H9 (cell line): ENCODE results near the gene SDK1. TPM values are rescaled to one million over a fixed set of nuclear protein-coding genes. Genes with fewer than 3 reads are reported as not detected.

Experiments used
- DNase-seq: peaks from one replicate; pipeline ENCODE4 v3.0.0-alpha.2; 2017
- H2AFZ ChIP-seq: one replicate; pipeline ENCODE4 v1.6.1; 2013; ENCODE audit warnings: mild to moderate bottlenecking, low read length, control low read depth, moderate library complexity
- H2AK5ac ChIP-seq: 2 replicates; pipeline ENCODE4 v1.6.1; 2013; ENCODE audit warnings: low read length, control low read depth, mixed read lengths; ENCODE audit not compliant: insufficient read length
- H2BK120ac ChIP-seq: one replicate; pipeline ENCODE4 v1.6.1; 2013; ENCODE audit warnings: low read depth, mild to moderate bottlenecking, low read length, control low read depth, inconsistent platforms; ENCODE audit not compliant: poor library complexity, severe bottlenecking
- H2BK12ac ChIP-seq: 2 replicates; pipeline ENCODE4 v1.6.1; 2013; ENCODE audit warnings: low read length, control low read depth, mixed read lengths, low read depth; ENCODE audit not compliant: insufficient read length
- H2BK15ac ChIP-seq: 2 replicates; pipeline ENCODE4 v1.6.1; 2013; ENCODE audit warnings: low read depth, low read length, control low read depth
- H2BK20ac ChIP-seq: one replicate; pipeline ENCODE4 v1.6.1; 2013; ENCODE audit warnings: low read depth, mild to moderate bottlenecking, low read length, control low read depth, inconsistent platforms; ENCODE audit not compliant: poor library complexity, severe bottlenecking
- H2BK5ac ChIP-seq: 2 replicates; pipeline ENCODE4 v1.6.1; 2013; ENCODE audit warnings: low read length, control low read depth, mixed read lengths; ENCODE audit not compliant: insufficient read length
- H3K14ac ChIP-seq: 2 replicates; pipeline ENCODE4 v1.6.1; 2013; ENCODE audit warnings: low read length, control low read depth; ENCODE audit not compliant: insufficient read depth
- H3K18ac ChIP-seq: 2 replicates; pipeline ENCODE4 v1.6.1; 2013; ENCODE audit warnings: low read depth, mild to moderate bottlenecking, mixed read lengths, low read length, control low read depth; ENCODE audit not compliant: insufficient read length
- H3K23ac ChIP-seq: 2 replicates; pipeline ENCODE4 v1.6.1; 2013; ENCODE audit warnings: low read length, control low read depth, mixed read lengths, low read depth; ENCODE audit not compliant: insufficient read length
- H3K23me2 ChIP-seq: 2 replicates; pipeline ENCODE4 v1.6.1; 2013; ENCODE audit warnings: low read depth, mild to moderate bottlenecking, mixed read lengths, low read length, control low read depth; ENCODE audit not compliant: insufficient read length, poor library complexity, severe bottlenecking
- H3K27ac ChIP-seq: 2 replicates; pipeline ENCODE4 v1.5.1; 2013; ENCODE audit warnings: low read length, control low read depth, mixed read lengths, low read depth; ENCODE audit not compliant: insufficient read length
- H3K27me3 ChIP-seq: 2 replicates; pipeline ENCODE4 v1.6.1; 2013; ENCODE audit warnings: low read length, control low read depth, inconsistent platforms; ENCODE audit not compliant: insufficient read depth
- H3K4ac ChIP-seq: 2 replicates; pipeline ENCODE4 v1.6.1; 2013; ENCODE audit warnings: low read depth, mild to moderate bottlenecking, control low read depth, inconsistent platforms, low read length, moderate library complexity
- H3K4me1 ChIP-seq: 2 replicates; pipeline ENCODE4 v1.6.1; 2013; ENCODE audit warnings: low read length, control low read depth, inconsistent platforms; ENCODE audit not compliant: insufficient read depth
- H3K4me2 ChIP-seq: 2 replicates; pipeline ENCODE4 v1.6.1; 2013; ENCODE audit warnings: low read length, control low read depth, mixed read lengths; ENCODE audit not compliant: insufficient read length, insufficient read depth
- H3K56ac ChIP-seq: 2 replicates; pipeline ENCODE4 v1.6.1; 2013; ENCODE audit warnings: low read depth, mild to moderate bottlenecking, mixed read lengths, low read length, control low read depth; ENCODE audit not compliant: insufficient read length
- H3K79me1 ChIP-seq: 2 replicates; pipeline ENCODE4 v1.6.1; 2013; ENCODE audit warnings: low read depth, mild to moderate bottlenecking, moderate library complexity, low read length, control low read depth, inconsistent platforms; ENCODE audit not compliant: insufficient read depth, poor library complexity, severe bottlenecking
- H3K79me2 ChIP-seq: 2 replicates; pipeline ENCODE4 v1.6.1; 2013; ENCODE audit warnings: low read length, control low read depth, inconsistent platforms; ENCODE audit not compliant: insufficient read depth
- H3K9ac ChIP-seq: 2 replicates; pipeline ENCODE4 v1.6.1; 2013; ENCODE audit warnings: low read length, control low read depth, mixed read lengths; ENCODE audit not compliant: insufficient read length; ENCODE audit errors: extremely low read depth
- H3K9me3 ChIP-seq: one replicate; pipeline ENCODE4 v1.6.1; 2013; ENCODE audit warnings: low read depth, low read length, inconsistent platforms; ENCODE audit not compliant: control insufficient read depth
- H3T11ph ChIP-seq: one replicate; pipeline ENCODE4 v1.6.1; 2013; ENCODE audit warnings: mild to moderate bottlenecking, low read length, control low read depth, inconsistent platforms
- H4K20me1 ChIP-seq: one replicate; pipeline ENCODE4 v1.6.1; 2013; ENCODE audit not compliant: control insufficient read depth, insufficient read length, insufficient read depth
- H4K5ac ChIP-seq: 2 replicates; pipeline ENCODE4 v1.6.1; 2013; ENCODE audit warnings: low read depth, mild to moderate bottlenecking, mixed read lengths, low read length, control low read depth; ENCODE audit not compliant: insufficient read length
- H4K8ac ChIP-seq: replicated peaks from 2 replicates; pipeline ENCODE4 v1.6.1; 2013; ENCODE audit warnings: low read length, control low read depth, mixed read lengths, low read depth; ENCODE audit not compliant: insufficient read length
- H4K91ac ChIP-seq: 2 replicates; pipeline ENCODE4 v1.6.1; 2013; ENCODE audit warnings: low read depth, mild to moderate bottlenecking, moderate library complexity, mixed read lengths, low read length, control low read depth; ENCODE audit not compliant: insufficient read length
- H3K27ac Mint-ChIP-seq, 3 experiments: 2 replicates in 2 of 3; 3 replicates in 1 of 3; pipeline ENCODE4 v1.8.0; 2020 to 2021; ENCODE audit warnings: mixed read lengths in 3 of 3, mild to moderate bottlenecking in 1 of 3, moderate library complexity in 1 of 3
- H3K27me3 Mint-ChIP-seq: 2 replicates; pipeline ENCODE4 v1.8.0; 2021; ENCODE audit warnings: low read depth, mild to moderate bottlenecking, moderate library complexity, mixed read lengths
- H3K36me3 Mint-ChIP-seq, 3 experiments: 2 replicates in 2 of 3; 3 replicates in 1 of 3; pipeline ENCODE4 v1.8.0; 2020 to 2021; ENCODE audit warnings: low read depth in 3 of 3, mixed read lengths in 3 of 3; ENCODE audit not compliant: insufficient read depth in 1 of 3
- H3K4me1 Mint-ChIP-seq, 2 experiments: 2 replicates each; pipeline ENCODE4 v1.8.0; 2020; ENCODE audit warnings: mixed read lengths in 2 of 2
- H3K4me3 Mint-ChIP-seq, 2 experiments: 2 replicates in 1 of 2; 3 replicates in 1 of 2; pipeline ENCODE4 v1.8.0; 2020 to 2021; ENCODE audit warnings: mild to moderate bottlenecking in 2 of 2, mixed read lengths in 2 of 2, moderate library complexity in 1 of 2
- H3K9me3 Mint-ChIP-seq, 2 experiments: 2 replicates in 1 of 2; 3 replicates in 1 of 2; pipeline ENCODE4 v1.8.0; 2020; ENCODE audit warnings: mild to moderate bottlenecking in 2 of 2, mixed read lengths in 2 of 2, moderate library complexity in 1 of 2
- WGBS: extraction: QIAGEN DNeasy Blood & Tissue Kit; methylation state at CpG from one replicate; pipeline ENCODE4 v1.1.7; 2013; ENCODE audit warnings: missing lambda C conversion rate, low lambda C conversion rate, mixed read lengths; ENCODE audit not compliant: insufficient read length; ENCODE audit errors: extremely low coverage; 5-methylcytosine and 5-hydroxymethylcytosine counted together
- total RNA-seq: library from RNA; stranded (reverse); gene quantifications from 2 replicates; pipeline ENCODE4 v1.2.1, GENCODE V29; 2021
- TF ChIP-seq, protein P1 (sequence below): fragments of 200-600 bp; sonication (generic); conservative IDR thresholded peaks from 3 replicates; pipeline ENCODE4 v1.8.0; 2021; ENCODE audit warnings: antibody characterized with exemption, mild to moderate bottlenecking

Gene SDK1
- total RNA-seq, 1 experiment from 2014 or later, result 8.7 TPM

DNA sequence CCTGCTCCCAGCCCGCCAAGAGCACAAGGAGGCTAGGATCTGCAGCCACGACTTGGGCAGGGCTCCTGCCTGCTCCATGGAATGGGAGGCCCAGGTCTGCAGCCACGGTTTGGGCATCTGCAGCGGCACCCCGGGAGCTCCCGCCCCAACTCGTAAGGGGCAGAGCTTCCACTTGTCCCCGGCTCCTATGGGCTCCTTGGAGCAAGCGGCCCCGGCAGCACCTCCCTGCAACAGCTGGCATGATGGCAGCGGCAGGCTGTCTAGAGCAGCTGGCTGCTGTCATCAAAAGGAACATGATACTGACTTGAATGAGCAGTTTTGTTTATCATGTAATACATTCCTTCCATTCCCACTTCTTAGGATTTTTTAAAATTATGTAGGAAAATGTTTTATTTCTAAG is 697.0 kb downstream of the SDK1 start:
- Histone ChIP-seq H3K79me2 (no peaks in the 10 kb centered on the region), H3K4ac (no peak overlapping the region), H4K91ac (no peak overlapping the region), H3K23me2 (no peaks in the 10 kb centered on the region), H2AFZ (no peak overlapping the region), H3K27ac (no peak overlapping the region), H4K5ac (no peak overlapping the region), H4K8ac (no peak overlapping the region), H3K9me3 (no peaks in the 10 kb centered on the region), H3K9ac (no peak overlapping the region), H3K4me1 (no peaks in the 10 kb centered on the region), H2BK5ac (no peak overlapping the region), H2BK20ac (no peak overlapping the region), H4K20me1 (no peaks in the 10 kb centered on the region), H3K79me1 (no peaks in the 10 kb centered on the region), H3K18ac (no peak overlapping the region), H2BK12ac (no peak overlapping the region), H3K4me2 (no peak overlapping the region), H3K14ac (no peak overlapping the region), H3K56ac (no peak overlapping the region), H2AK5ac (no peak overlapping the region), H3T11ph (no peak overlapping the region), H3K27me3 (no peaks in the 10 kb centered on the region), H2BK120ac (no peak overlapping the region), H3K23ac (no peak overlapping the region), H2BK15ac (no peak overlapping the region)
- DNase-seq, result no peak
- Mint-ChIP-seq H3K4me3 (no peak overlapping the region), H3K27me3 (peaks cover 4% of the 10 kb centered on the region), H3K27ac (no peak overlapping the region; a peak in 1 of 7 replicates), H3K9me3 (no peaks in the 10 kb centered on the region; a peak in 2 of 5 replicates), H3K36me3 (peaks cover 0 to 1% (median 0%) of the 10 kb centered on the region in 3 experiments; a peak in 4 of 7 replicates), H3K4me1 (peaks cover 7 to 10% of the 10 kb centered on the region in 2 experiments)
- no CpG with 5 or more reads among the region's 11 CpGs for WGBS
- TF ChIP-seq, protein P1, sequence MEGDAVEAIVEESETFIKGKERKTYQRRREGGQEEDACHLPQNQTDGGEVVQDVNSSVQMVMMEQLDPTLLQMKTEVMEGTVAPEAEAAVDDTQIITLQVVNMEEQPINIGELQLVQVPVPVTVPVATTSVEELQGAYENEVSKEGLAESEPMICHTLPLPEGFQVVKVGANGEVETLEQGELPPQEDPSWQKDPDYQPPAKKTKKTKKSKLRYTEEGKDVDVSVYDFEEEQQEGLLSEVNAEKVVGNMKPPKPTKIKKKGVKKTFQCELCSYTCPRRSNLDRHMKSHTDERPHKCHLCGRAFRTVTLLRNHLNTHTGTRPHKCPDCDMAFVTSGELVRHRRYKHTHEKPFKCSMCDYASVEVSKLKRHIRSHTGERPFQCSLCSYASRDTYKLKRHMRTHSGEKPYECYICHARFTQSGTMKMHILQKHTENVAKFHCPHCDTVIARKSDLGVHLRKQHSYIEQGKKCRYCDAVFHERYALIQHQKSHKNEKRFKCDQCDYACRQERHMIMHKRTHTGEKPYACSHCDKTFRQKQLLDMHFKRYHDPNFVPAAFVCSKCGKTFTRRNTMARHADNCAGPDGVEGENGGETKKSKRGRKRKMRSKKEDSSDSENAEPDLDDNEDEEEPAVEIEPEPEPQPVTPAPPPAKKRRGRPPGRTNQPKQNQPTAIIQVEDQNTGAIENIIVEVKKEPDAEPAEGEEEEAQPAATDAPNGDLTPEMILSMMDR, result no peak
